ENCODE data around the gene FILIP1L. TPM values are rescaled to one million over a fixed set of nuclear protein-coding genes. Genes with fewer than 3 reads are reported as not detected.

FILIP1L gene
- total RNA-seq, 1 experiment from 2014 or later: 0.07 TPM

GRCh38 chr3:100019719-100020118 is 94.6 kb downstream of the FILIP1L start:
- H3K9me3 ChIP-seq (ENCODE audit: control insufficient read depth, low read depth, low read length): no peaks in the 10 kb centered on the region
- Mint-ChIP-seq H3K36me3 (ENCODE audit: insufficient read depth in 1 of 3, low read depth in 3 of 3) (peaks cover 0 to 5% (median 5%) of the 10 kb centered on the region in 3 experiments; a peak in 3 of 7 replicates), H3K9me3 (peaks cover 4% of the 10 kb centered on the region in 2 experiments; a peak in 3 of 5 replicates), H3K27me3 (ENCODE audit: low read depth) (no peaks in the 10 kb centered on the region), H3K4me1 (peaks cover 9 to 13% of the 10 kb centered on the region in 2 experiments), H3K27ac (no peak overlapping the region), H3K4me3 (no peak overlapping the region)
- no peak overlapping the region for H4K8ac ChIP-seq (replicated peaks; ENCODE audit: insufficient read length, low read depth, low read length)
- H3K18ac ChIP-seq (ENCODE audit: insufficient read length, low read depth, low read length): no peak overlapping the region
- H3K14ac ChIP-seq (ENCODE audit: insufficient read depth, low read length): no peak overlapping the region
- H3T11ph ChIP-seq (ENCODE audit: low read length): no peak overlapping the region
- no peaks in the 10 kb centered on the region for H3K79me1 ChIP-seq (ENCODE audit: insufficient read depth, low read depth, low read length, poor library complexity, severe bottlenecking)
- H2BK12ac ChIP-seq (ENCODE audit: insufficient read length, low read depth, low read length): no peak overlapping the region
- H3K56ac ChIP-seq (ENCODE audit: insufficient read length, low read depth, low read length): no peak overlapping the region
- H4K91ac ChIP-seq (ENCODE audit: insufficient read length, low read depth, low read length): no peak overlapping the region
- no peak overlapping the region for H2BK120ac ChIP-seq (ENCODE audit: low read depth, low read length, poor library complexity, severe bottlenecking)
- no peak overlapping the region for H3K4me2 ChIP-seq (ENCODE audit: insufficient read depth, insufficient read length, low read length)
- H2AK5ac ChIP-seq (ENCODE audit: insufficient read length, low read length): no peak overlapping the region
- no CpG with 5 or more reads among the region's 1 CpG for WGBS (ENCODE audit: extremely low coverage, insufficient read length, low lambda C conversion rate)
- no peak overlapping the region for H3K23ac ChIP-seq (ENCODE audit: insufficient read length, low read depth, low read length)
- no peak overlapping the region for H2BK15ac ChIP-seq (ENCODE audit: low read depth, low read length)
- no peaks in the 10 kb centered on the region for H4K20me1 ChIP-seq (ENCODE audit: control insufficient read depth, insufficient read depth, insufficient read length)
- peaks cover 2% of the 10 kb centered on the region; the same call in 1 of the 2 replicates for H3K4me1 ChIP-seq (ENCODE audit: insufficient read depth, low read length)
- TF ChIP-seq CTCF (conservative IDR thresholded peaks at IDR 0.05): no peak
- H4K5ac ChIP-seq (ENCODE audit: insufficient read length, low read depth, low read length): no peak overlapping the region
- no peak overlapping the region for H2BK20ac ChIP-seq (ENCODE audit: low read depth, low read length, poor library complexity, severe bottlenecking)
- H3K27me3 ChIP-seq (ENCODE audit: insufficient read depth, low read length): no peaks in the 10 kb centered on the region
- no peak overlapping the region for H2BK5ac ChIP-seq (ENCODE audit: insufficient read length, low read length)
- H3K27ac ChIP-seq (ENCODE audit: insufficient read length, low read depth, low read length): no peak overlapping the region
- no peak for DNase-seq
- H2AFZ ChIP-seq (ENCODE audit: low read length): no peak overlapping the region
- H3K23me2 ChIP-seq (ENCODE audit: insufficient read length, low read depth, low read length, poor library complexity, severe bottlenecking): no peaks in the 10 kb centered on the region
- H3K79me2 ChIP-seq (ENCODE audit: insufficient read depth, low read length): no peaks in the 10 kb centered on the region
- H3K9ac ChIP-seq (ENCODE audit: extremely low read depth, insufficient read length, low read length): no peak overlapping the region
- H3K4ac ChIP-seq (ENCODE audit: low read depth, low read length): no peak overlapping the region
